Measurements from ENCODE around the gene TJP2. TPM values are rescaled to one million over a fixed set of nuclear protein-coding genes. Genes with fewer than 3 reads are reported as not detected.
A peak's percentile ranks its signal among the peaks of the same experiment; 100 is the strongest.

Gene TJP2
- total RNA-seq, 1 donor: 61.7 TPM

DNA sequence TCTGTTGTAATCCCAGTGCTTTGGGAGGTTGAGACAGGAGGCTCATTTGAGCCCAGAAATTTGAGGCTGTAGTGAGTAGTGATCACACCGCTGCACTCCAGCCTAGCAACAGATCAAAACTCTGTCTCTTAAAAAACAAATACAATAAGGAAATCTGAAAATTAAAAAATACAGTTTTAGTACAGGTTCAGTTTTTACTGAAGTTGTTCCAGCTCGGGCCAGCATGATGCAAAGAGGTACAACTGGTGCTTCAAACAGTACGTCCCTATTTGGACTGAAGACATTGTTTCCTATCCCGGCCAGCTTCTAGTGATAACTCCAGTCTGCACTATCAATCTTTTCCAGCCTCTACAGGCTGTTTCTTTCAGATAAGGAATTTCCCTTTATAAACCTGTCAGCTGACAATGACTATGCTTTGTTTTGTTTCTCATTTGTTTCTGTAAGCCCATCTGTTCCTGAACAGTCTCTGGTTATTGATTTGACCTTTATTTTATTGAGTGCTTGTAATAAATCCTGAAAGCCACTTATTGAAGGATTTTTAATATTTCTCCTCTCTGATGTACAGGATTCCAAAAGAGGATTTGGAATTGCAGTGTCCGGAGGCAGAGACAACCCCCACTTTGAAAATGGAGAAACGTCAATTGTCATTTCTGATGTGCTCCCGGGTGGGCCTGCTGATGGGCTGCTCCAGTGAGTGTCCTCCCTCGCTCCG is 41.9 kb downstream of the TJP2 start:
- TF ChIP-seq, protein P1, sequence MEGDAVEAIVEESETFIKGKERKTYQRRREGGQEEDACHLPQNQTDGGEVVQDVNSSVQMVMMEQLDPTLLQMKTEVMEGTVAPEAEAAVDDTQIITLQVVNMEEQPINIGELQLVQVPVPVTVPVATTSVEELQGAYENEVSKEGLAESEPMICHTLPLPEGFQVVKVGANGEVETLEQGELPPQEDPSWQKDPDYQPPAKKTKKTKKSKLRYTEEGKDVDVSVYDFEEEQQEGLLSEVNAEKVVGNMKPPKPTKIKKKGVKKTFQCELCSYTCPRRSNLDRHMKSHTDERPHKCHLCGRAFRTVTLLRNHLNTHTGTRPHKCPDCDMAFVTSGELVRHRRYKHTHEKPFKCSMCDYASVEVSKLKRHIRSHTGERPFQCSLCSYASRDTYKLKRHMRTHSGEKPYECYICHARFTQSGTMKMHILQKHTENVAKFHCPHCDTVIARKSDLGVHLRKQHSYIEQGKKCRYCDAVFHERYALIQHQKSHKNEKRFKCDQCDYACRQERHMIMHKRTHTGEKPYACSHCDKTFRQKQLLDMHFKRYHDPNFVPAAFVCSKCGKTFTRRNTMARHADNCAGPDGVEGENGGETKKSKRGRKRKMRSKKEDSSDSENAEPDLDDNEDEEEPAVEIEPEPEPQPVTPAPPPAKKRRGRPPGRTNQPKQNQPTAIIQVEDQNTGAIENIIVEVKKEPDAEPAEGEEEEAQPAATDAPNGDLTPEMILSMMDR (IDR thresholded peaks at IDR 0.05; ENCODE audit: insufficient read depth, low read length): no peak
- DNase-seq (ENCODE audit: low read depth): peak; percentile 44
- no peak overlapping the region for H3K4me3 ChIP-seq (ENCODE audit: low read depth, low read length)

DNA sequence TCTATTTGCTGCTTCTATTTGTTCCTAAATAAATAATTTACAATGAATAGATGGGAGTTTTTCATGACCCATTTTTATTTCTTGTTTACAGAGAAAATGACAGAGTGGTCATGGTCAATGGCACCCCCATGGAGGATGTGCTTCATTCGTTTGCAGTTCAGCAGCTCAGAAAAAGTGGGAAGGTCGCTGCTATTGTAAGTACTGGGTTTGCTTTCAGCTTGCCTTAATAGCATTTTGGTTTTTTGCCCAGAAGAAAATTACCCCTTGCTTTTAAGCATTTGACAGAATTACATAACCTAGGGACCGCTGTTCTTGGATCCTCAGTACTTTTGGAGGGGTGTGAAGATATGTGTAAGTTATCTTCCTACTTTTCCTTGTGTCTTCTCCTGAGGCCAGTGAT is 44.1 kb downstream of the TJP2 start:
- DNase-seq (ENCODE audit: low read depth): no peak
- no peak overlapping the region for H3K4me3 ChIP-seq (ENCODE audit: low read depth, low read length)
- TF ChIP-seq, protein P1 (IDR thresholded peaks at IDR 0.05; ENCODE audit: insufficient read depth, low read length): no peak

DNA sequence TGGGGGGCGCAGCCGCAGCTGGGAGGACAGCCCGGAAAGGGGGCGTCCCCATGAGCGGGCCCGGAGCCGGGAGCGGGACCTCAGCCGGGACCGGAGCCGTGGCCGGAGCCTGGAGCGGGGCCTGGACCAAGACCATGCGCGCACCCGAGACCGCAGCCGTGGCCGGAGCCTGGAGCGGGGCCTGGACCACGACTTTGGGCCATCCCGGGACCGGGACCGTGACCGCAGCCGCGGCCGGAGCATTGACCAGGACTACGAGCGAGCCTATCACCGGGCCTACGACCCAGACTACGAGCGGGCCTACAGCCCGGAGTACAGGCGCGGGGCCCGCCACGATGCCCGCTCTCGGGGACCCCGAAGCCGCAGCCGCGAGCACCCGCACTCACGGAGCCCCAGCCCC is 47.0 kb downstream of the TJP2 start:
- no peak overlapping the region for H3K4me3 ChIP-seq (ENCODE audit: low read depth, low read length)
- TF ChIP-seq, protein P1 (IDR thresholded peaks at IDR 0.05; ENCODE audit: insufficient read depth, low read length): no peak
- no peak for DNase-seq (ENCODE audit: low read depth)

DNA sequence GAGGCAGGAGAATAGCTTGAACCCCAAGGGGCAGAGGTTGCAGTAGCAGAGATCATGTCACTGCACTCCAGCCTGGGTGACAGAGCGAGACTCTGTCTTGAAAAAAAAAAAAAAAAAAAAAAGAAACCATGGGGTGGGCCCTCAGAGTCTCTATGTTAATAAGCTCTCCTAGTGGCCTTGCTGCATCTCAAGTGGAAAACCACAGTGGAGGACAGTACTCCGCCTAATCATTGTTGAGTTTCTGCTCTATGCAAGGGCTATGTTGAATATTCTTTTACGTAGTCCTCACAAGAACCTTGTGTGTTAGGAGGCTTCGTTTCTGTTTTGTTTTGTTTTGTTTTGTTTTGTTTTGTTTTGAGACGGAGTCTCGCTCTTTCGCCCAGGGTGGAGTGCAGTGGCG is 48.9 kb downstream of the TJP2 start:
- DNase-seq (ENCODE audit: low read depth): no peak
- H3K4me3 ChIP-seq (ENCODE audit: low read depth, low read length): no peak overlapping the region

DNA sequence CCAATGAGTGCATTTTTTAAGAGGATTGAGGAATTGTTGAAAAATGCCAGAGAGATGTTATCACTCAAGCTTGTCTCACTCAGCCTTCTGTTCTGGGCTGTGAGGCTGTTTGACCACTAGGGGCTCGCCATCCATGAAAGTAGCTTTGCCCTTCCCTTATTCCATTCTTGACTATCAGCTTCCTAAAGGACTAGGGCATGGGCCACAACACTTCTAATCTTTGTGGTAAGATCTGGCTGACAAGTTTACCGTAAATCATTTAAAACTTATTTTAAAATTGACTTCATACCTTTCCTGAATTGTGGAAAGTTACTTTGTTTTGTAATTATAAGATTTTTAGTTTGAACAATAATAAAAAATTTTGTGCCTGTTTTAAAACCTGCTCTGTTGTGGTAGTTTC is 49.5 kb downstream of the TJP2 start:
- no peak overlapping the region for H3K4me3 ChIP-seq (ENCODE audit: low read depth, low read length)
- DNase-seq (ENCODE audit: low read depth): peak; percentile 68
- TF ChIP-seq, protein P1 (IDR thresholded peaks at IDR 0.05; ENCODE audit: insufficient read depth, low read length): peak; percentile 88

More for the DNA sequence above, 48.9 kb downstream of the TJP2 start:
- TF ChIP-seq, protein P1 (IDR thresholded peaks at IDR 0.05; ENCODE audit: insufficient read depth, low read length): no peak

DNA sequence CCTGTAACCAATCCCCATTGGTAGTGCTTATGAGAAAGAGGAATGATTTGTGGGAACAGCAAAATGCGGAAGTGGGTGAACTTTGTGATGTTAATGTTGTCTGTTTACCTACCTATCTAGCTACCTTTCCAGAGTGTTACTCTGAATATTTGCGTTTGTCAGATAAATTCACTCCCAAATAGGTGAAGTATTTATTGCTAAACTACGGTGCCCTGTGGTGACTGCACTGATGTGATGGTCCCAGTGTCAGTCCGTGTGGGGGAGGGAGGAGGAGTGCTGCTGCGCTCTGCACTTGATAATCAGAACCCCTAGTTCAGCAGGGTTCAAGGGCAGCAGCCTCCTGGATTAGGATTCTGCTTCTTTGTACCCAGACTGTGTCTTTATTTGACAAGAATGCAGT is 55.3 kb downstream of the TJP2 start:
- TF ChIP-seq, protein P1 (IDR thresholded peaks at IDR 0.05; ENCODE audit: insufficient read depth, low read length): no peak
- no peak for DNase-seq (ENCODE audit: low read depth)
- no peak overlapping the region for H3K4me3 ChIP-seq (ENCODE audit: low read depth, low read length)

DNA sequence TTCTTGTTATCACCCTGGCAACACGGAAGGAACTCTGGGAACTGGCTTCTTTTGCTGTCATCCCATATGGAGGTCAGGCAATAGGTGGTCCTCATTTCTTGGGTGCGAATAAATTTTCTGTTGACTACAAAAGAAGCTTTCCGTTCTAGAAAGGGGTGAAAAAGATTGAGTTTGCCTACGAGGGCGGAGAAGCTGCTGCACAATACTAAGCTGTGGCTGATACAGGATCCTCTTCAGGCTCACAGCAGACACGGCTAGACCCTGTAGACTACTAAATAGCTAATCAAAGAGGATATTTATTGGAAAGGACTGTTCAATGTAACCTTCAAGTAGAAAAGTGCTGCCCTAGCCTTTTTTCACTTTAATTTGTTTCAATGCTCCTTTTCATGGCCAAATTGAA is 58.1 kb downstream of the TJP2 start:
- DNase-seq (ENCODE audit: low read depth): no peak
- TF ChIP-seq, protein P1 (IDR thresholded peaks at IDR 0.05; ENCODE audit: insufficient read depth, low read length): no peak
- no peak overlapping the region for H3K4me3 ChIP-seq (ENCODE audit: low read depth, low read length)
